Sigmoid colon (tissue), 4 donors: ENCODE results near the gene MRPS17.

Experiments used
- POLR2A ChIP-seq, 2 donors: fragments of 450-650 bp; IDR thresholded peaks; one replicate each; pipeline ENCODE4 v1.6.1; 2016; ENCODE audit warnings: antibody characterized with exemption in 2 of 2, mild to moderate bottlenecking in 2 of 2, moderate library complexity in 2 of 2
- POLR2AphosphoS5 ChIP-seq, 4 donors: sonication (generic); formaldehyde crosslinking; IDR thresholded peaks; one replicate each; pipeline ENCODE4 v1.6.1; 2017; ENCODE audit warnings: antibody characterized with exemption in 4 of 4

DNA sequence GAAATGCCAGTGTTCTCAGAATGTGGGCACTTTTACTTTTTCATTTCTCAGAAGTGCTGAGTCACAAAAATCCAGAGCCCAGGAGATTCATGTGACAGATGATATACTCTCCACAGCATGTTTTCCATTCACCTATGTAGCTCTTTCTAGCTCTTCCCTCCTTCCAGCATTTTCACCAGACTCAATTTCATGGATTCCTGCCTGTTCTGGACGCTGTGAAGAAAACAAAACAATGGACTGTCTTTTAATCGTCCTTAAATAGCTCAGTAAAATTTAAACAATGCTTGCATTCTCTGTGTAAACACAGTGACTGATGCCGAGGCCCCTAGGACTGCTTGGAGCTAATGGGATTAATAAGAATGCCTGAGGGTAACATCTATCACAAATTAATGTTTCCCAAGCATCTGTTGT lies 38.9 kb upstream of the MRPS17 start:
- TF ChIP-seq POLR2AphosphoS5 (IDR thresholded peaks at IDR 0.05) (no peak), POLR2A (IDR thresholded peaks at IDR 0.05) (no peak)
